ENCODE data around the gene PPP2R3B.

- TF ChIP-seq CTCF (IDR thresholded peaks at IDR 0.05), result no peak
- TF ChIP-seq POLR2A (IDR thresholded peaks at IDR 0.05), result no peak
Observed at GRCh38 chrX:334331-334891, 52.3 kb downstream of the PPP2R3B start.

Measured in Peyer's patch (tissue), 4 donors.